IMR-90 (cell line): ENCODE measurements around the gene PPFIA2. TPM values are rescaled to one million over a fixed set of nuclear protein-coding genes. Genes with fewer than 3 reads are reported as not detected.

Experiments used
- ATAC-seq: fragments of 200-7000 bp; cut with Tn5 transposase; 2 replicates; pipeline ENCODE4 v1.9.1; 2020; ENCODE audit warnings: low read depth, mild to moderate bottlenecking, moderate library complexity
- BruUV-seq: library from RNA; stranded (reverse); fragments of 400-500 nt; replicated peaks from 2 replicates; lab custom pipeline; 2021; lab: Mats Ljungman, UMichigan
- CTCF ChIA-PET: fragments of 300-600 bp; formaldehyde crosslinking; extraction: SDS; loops from one replicate; lab custom pipeline; 2021; ENCODE audit warnings: antibody characterized with exemption; lab: Yijun Ruan, JAX
- POLR2A ChIA-PET: fragments of 300-600 bp; sonication (Branson Sonifier 250); formaldehyde crosslinking; loops from one replicate; lab custom pipeline; 2022; ENCODE audit warnings: antibody characterized with exemption; ENCODE audit not compliant: unreplicated experiment; lab: Charles Lee
- DNase-seq: peaks from one replicate; pipeline ENCODE4 v3.0.0; 2013
- H2AFZ ChIP-seq: replicated peaks from 2 replicates; pipeline ENCODE3; 2013; ENCODE audit warnings: low read length, mild to moderate bottlenecking; ENCODE audit not compliant: poor library complexity
- H2AK5ac ChIP-seq: 2 replicates; pipeline ENCODE4 v1.6.1; 2013; ENCODE audit warnings: low read depth, low read length, inconsistent platforms
- H2AK9ac ChIP-seq: replicated peaks from 2 replicates; pipeline ENCODE3; 2013; ENCODE audit warnings: mild to moderate bottlenecking, low read depth, low read length, moderate library complexity; ENCODE audit not compliant: poor library complexity
- H2BK120ac ChIP-seq: 2 replicates; pipeline ENCODE4 v1.6.1; 2013; ENCODE audit warnings: low read depth, low read length, inconsistent platforms
- H2BK15ac ChIP-seq: 3 replicates; pipeline ENCODE4 v1.6.1; 2013; ENCODE audit warnings: low read depth, low read length, inconsistent platforms
- H2BK20ac ChIP-seq: 2 replicates; pipeline ENCODE4 v1.6.1; 2013; ENCODE audit warnings: low read depth, mild to moderate bottlenecking, inconsistent platforms, low read length, moderate library complexity
- H2BK5ac ChIP-seq: 2 replicates; pipeline ENCODE4 v1.6.1; 2013; ENCODE audit warnings: mild to moderate bottlenecking, low read depth, low read length, inconsistent platforms; ENCODE audit not compliant: poor library complexity, severe bottlenecking
- H3K14ac ChIP-seq: replicated peaks from 2 replicates; pipeline ENCODE4 v1.6.1; 2013; ENCODE audit warnings: low read depth, low read length, inconsistent platforms
- H3K18ac ChIP-seq: 2 replicates; pipeline ENCODE4 v1.6.1; 2013; ENCODE audit warnings: low read depth, low read length, control low read depth
- H3K23ac ChIP-seq: 2 replicates; pipeline ENCODE4 v1.6.1; 2013; ENCODE audit warnings: low read depth, low read length, inconsistent platforms
- H3K27ac ChIP-seq: 2 replicates; pipeline ENCODE4 v1.5.1; 2013; ENCODE audit warnings: mild to moderate bottlenecking, control low read depth, low read length; ENCODE audit not compliant: insufficient read depth
- H3K27me3 ChIP-seq: 2 replicates; pipeline ENCODE4 v1.6.1; 2013; ENCODE audit warnings: low read length; ENCODE audit not compliant: control insufficient read depth, insufficient read depth
- H3K36me3 ChIP-seq: 2 replicates; pipeline ENCODE4 v1.6.1; 2013; ENCODE audit warnings: low read length, mixed read lengths; ENCODE audit not compliant: control insufficient read depth, insufficient read depth
- H3K4ac ChIP-seq: 2 replicates; pipeline ENCODE4 v1.6.1; 2013; ENCODE audit warnings: low read depth, low read length, inconsistent platforms
- H3K4me1 ChIP-seq: 2 replicates; pipeline ENCODE4 v1.6.1; 2013; ENCODE audit warnings: low read length, mixed read lengths; ENCODE audit not compliant: control insufficient read depth, insufficient read depth
- H3K4me2 ChIP-seq: 2 replicates; pipeline ENCODE4 v1.6.1; 2013; ENCODE audit warnings: low read depth, mild to moderate bottlenecking, control low read depth, low read length, moderate library complexity
- H3K4me3 ChIP-seq: 2 replicates; pipeline ENCODE4 v1.5.1; 2013; ENCODE audit warnings: low read depth, mild to moderate bottlenecking, control low read depth, low read length, moderate library complexity; ENCODE audit not compliant: insufficient read depth
- H3K56ac ChIP-seq: 2 replicates; pipeline ENCODE4 v1.6.1; 2013; ENCODE audit warnings: low read length, inconsistent platforms; ENCODE audit not compliant: insufficient read depth; ENCODE audit errors: extremely low read depth
- H3K79me1 ChIP-seq, 2 experiments: 2 replicates each; pipeline ENCODE4 v1.6.1; 2013; ENCODE audit warnings: low read length in 2 of 2, inconsistent platforms in 1 of 2, low read depth in 1 of 2
- H3K9ac ChIP-seq: 2 replicates; pipeline ENCODE4 v1.6.1; 2013; ENCODE audit warnings: low read depth, low read length, control low read depth
- H3K9me1 ChIP-seq: 2 replicates; pipeline ENCODE4 v1.6.1; 2013; ENCODE audit warnings: low read length, inconsistent platforms; ENCODE audit not compliant: insufficient read depth
- H3K9me3 ChIP-seq: 2 replicates; pipeline ENCODE4 v1.6.1; 2013; ENCODE audit warnings: low read length; ENCODE audit not compliant: control insufficient read depth, insufficient read depth
- H4K20me1 ChIP-seq: 2 replicates; pipeline ENCODE4 v1.6.1; 2013; ENCODE audit warnings: low read length, inconsistent platforms; ENCODE audit not compliant: insufficient read depth
- H4K5ac ChIP-seq: 2 replicates; pipeline ENCODE4 v1.6.1; 2013; ENCODE audit warnings: mild to moderate bottlenecking, low read depth, low read length, control low read depth
- H4K8ac ChIP-seq, 2 experiments: 2 replicates each; pipeline ENCODE4 v1.6.1; 2013; ENCODE audit warnings: low read depth in 2 of 2, low read length in 2 of 2, control low read depth in 1 of 2, inconsistent platforms in 1 of 2
- H4K91ac ChIP-seq: 2 replicates; pipeline ENCODE4 v1.6.1; 2013; ENCODE audit warnings: low read depth, low read length, inconsistent platforms; ENCODE audit not compliant: insufficient read depth
- RAD21 ChIP-seq: IDR thresholded peaks from 2 replicates; pipeline ENCODE4 v1.6.1; 2012; ENCODE audit warnings: low read length, improper control_type of control experiment
- RFX5 ChIP-seq: IDR thresholded peaks from 2 replicates; pipeline ENCODE4 v1.8.0; 2012; ENCODE audit warnings: low read depth, mild to moderate bottlenecking, low read length, moderate library complexity
- SMC3 ChIP-seq: fragments of 150-350 bp; IDR thresholded peaks from 2 replicates; pipeline ENCODE4 v1.6.1; 2016; ENCODE audit warnings: low read depth, mild to moderate bottlenecking, antibody characterized with exemption, low read length, moderate library complexity
- WGBS, 2 experiments: methylation state at CpG; one replicate each; pipeline versions ENCODE4 v1.1.5 to v1.1.7; 2013; ENCODE audit warnings: missing lambda C conversion rate in 2 of 2; ENCODE audit not compliant: insufficient read length in 1 of 2; ENCODE audit errors: extremely low coverage in 2 of 2; 5-methylcytosine and 5-hydroxymethylcytosine counted together
- dilution Hi-C: fragments of 300-500 bp; cut with HindIII; formaldehyde crosslinking; loops from one replicate; pipeline ENCODE4 v1.14.3; 2018; ENCODE audit warnings: low sequenced_read_pairs; ENCODE audit not compliant: unreplicated experiment
- in situ Hi-C: fragments of 300-500 bp; cut with MboI; formaldehyde crosslinking; loops from 3 replicates; pipeline ENCODE4 v1.14.3; 2019; ENCODE audit warnings: low sequenced_read_pairs, inconsistent platforms, mixed read lengths
- intact Hi-C: fragments of 100-400 bp; cut with micrococcal nuclease; formaldehyde crosslinking; loops from 2 replicates; pipeline ENCODE4 v1.10.0; 2022
- polyA plus RNA-seq, 3 experiments: library from polyadenylated mRNA; depleted of rRNA; stranded (reverse); fragments of >200 nt; gene quantifications; 2 replicates each; pipeline ENCODE4 v1.2.3, GENCODE V29; 2012; ENCODE audit warnings: low replicate concordance in 1 of 3
- total RNA-seq: library from RNA; depleted of rRNA; stranded (reverse); fragments of >200 nt; gene quantifications from 2 replicates; pipeline ENCODE4 v1.2.3, GENCODE V29; 2012

The PPFIA2 gene
- total and polyA plus RNA-seq, 2 of the 4 experiments (the other 2 are of a cell fraction), result 0.29 to 1.3 TPM

DNA sequence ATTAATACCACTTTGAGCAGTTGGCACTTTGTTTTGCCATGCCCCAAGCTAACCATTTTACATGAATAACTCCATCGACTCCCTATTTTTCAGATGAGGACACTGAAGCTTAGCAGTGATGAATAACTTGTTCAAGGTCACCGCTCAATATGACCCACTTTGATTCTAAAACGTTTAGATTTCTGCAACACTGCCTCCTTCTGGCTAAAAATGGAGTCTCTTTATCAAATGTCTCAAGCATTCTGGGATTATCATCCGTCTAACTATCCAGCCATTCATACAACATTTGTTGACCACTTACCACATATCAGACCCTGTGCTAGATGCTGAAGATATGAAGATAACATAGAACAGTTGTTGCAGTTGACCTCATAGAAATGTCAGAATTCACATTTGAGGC, 298.0 kb downstream of the PPFIA2 start:
- Histone ChIP-seq H3K27me3 (no peaks in the 10 kb centered on the region), H4K20me1 (no peaks in the 10 kb centered on the region), H2BK5ac (no peak overlapping the region), H3K4me1 (no peaks in the 10 kb centered on the region), H2BK15ac (no peak overlapping the region), H3K27ac (no peak overlapping the region), H3K9me1 (no peaks in the 10 kb centered on the region), H3K79me1 (no peaks in the 10 kb centered on the region), H3K4ac (no peak overlapping the region), H2BK120ac (no peak overlapping the region), H2BK20ac (no peak overlapping the region), H2AFZ (no peak overlapping the region), H3K9ac (no peak overlapping the region), H4K8ac (no peak overlapping the region), H4K91ac (no peak overlapping the region), H3K4me3 (no peak overlapping the region), H3K23ac (no peak overlapping the region), H3K4me2 (no peak overlapping the region), H4K5ac (no peak overlapping the region), H3K18ac (no peak overlapping the region), H3K9me3 (no peaks in the 10 kb centered on the region), H3K36me3 (no peaks in the 10 kb centered on the region), H2AK5ac (no peak overlapping the region), H3K56ac (no peak overlapping the region), H3K14ac (no peak overlapping the region), H2AK9ac (no peak overlapping the region)
- in situ Hi-C loops (no loop called here), dilution Hi-C loops (no loop called here), intact Hi-C loops (no loop called here)
- DNase-seq (no peak), ATAC-seq (no peak)
- ChIA-PET CTCF (no interaction called here), POLR2A (no interaction called here)
- no TSS peak for BruUV-seq
- TF ChIP-seq SMC3, result no peak
- TF ChIP-seq RAD21, result no peak
- TF ChIP-seq RFX5, result no peak
- 80% methylated on average over 1 of the region's 4 CpGs; no CpG with 5 or more reads in 1 of the 2 experiments for WGBS, 2 experiments
